Esophagus muscularis mucosa (tissue), 4 donors: ENCODE measurements around the gene TECTA.

ENCODE experiments used
- EP300 ChIP-seq: sonication (generic); formaldehyde crosslinking; IDR thresholded peaks from one replicate; pipeline ENCODE4 v1.6.1; 2017; ENCODE audit warnings: antibody characterized with exemption
- POLR2A ChIP-seq: fragments of 450-650 bp; IDR thresholded peaks from one replicate; pipeline ENCODE4 v1.6.1; 2017; ENCODE audit warnings: antibody characterized with exemption, moderate library complexity, mild to moderate bottlenecking, low read depth
- POLR2AphosphoS5 ChIP-seq, 2 donors: sonication (generic); formaldehyde crosslinking; IDR thresholded peaks; one replicate each; pipeline ENCODE4 v1.6.1; 2017; ENCODE audit warnings: antibody characterized with exemption in 2 of 2
- TF ChIP-seq, protein P1 (sequence below), 3 experiments: fragments of 200-600 bp in 2 of 3; fragments of 450-650 bp in 1 of 3; sonication (generic) in 2 of 3; IDR thresholded peaks; one replicate each; pipeline ENCODE4 v1.5.1; 2017 to 2019; ENCODE audit warnings: antibody characterized with exemption in 3 of 3, mild to moderate bottlenecking in 2 of 3, moderate library complexity in 1 of 3

DNA sequence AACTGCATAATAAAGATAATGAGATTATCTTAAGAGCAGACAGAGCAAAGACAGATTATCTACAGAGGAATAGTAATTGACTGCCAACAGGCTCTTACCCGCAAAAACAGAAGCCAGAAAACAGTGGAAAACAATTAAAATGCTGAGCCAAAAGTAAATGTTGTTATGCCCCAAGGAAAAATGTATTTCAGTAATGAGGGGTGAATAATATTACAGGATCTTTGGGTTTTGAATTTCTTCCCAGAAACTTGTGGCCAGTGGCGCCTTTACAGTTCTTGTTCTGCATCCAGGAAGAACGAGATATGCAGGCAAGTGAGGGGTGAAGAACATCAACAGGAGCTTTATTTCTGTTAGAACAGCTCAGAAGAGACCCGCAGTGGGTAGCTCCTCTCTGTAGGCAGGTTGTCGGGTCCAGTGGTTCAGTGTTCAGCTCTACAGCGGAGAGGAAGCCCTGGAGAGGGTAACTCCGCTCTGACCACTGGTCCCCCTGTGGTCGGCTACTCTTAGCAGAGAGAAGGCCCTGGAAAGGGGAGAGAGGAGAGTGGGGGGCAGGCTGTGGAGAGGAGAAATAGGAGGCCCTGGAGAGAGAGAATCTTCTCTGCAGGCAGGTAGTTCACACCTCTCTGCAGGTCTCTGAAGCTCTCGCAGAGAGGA, 139.7 kb downstream of the TECTA start:
- TF ChIP-seq, protein P1, sequence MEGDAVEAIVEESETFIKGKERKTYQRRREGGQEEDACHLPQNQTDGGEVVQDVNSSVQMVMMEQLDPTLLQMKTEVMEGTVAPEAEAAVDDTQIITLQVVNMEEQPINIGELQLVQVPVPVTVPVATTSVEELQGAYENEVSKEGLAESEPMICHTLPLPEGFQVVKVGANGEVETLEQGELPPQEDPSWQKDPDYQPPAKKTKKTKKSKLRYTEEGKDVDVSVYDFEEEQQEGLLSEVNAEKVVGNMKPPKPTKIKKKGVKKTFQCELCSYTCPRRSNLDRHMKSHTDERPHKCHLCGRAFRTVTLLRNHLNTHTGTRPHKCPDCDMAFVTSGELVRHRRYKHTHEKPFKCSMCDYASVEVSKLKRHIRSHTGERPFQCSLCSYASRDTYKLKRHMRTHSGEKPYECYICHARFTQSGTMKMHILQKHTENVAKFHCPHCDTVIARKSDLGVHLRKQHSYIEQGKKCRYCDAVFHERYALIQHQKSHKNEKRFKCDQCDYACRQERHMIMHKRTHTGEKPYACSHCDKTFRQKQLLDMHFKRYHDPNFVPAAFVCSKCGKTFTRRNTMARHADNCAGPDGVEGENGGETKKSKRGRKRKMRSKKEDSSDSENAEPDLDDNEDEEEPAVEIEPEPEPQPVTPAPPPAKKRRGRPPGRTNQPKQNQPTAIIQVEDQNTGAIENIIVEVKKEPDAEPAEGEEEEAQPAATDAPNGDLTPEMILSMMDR (IDR thresholded peaks at IDR 0.05) = no peak
- no peak for TF ChIP-seq POLR2AphosphoS5 (IDR thresholded peaks at IDR 0.05)
- TF ChIP-seq EP300 = no peak
- TF ChIP-seq POLR2A = no peak
